Activated CD4-positive, alpha-beta T cell treated with anti-CD3 and anti-CD28 coated beads, Interleukin-2, amount 50 U/mL, for 1 hour (primary cell): Measurements from ENCODE around the gene PRKCQ.
"Not testable (repeated sequence)": the region's sequence is repeated elsewhere in the genome, so short reads cannot be mapped to it uniquely, and the experiment has no call there.

Experiments
- DNase-seq: peaks from one replicate; pipeline ENCODE4 v3.0.0-alpha.2; 2020

PRKCQ gene

GRCh38 chr10:6400821-6401465, 179.1 kb downstream of the PRKCQ start:
- DNase-seq: no peak

- no peak for DNase-seq
Observed at GRCh38 chr10:6400331-6400730, 179.7 kb downstream of the PRKCQ start.

GRCh38 chr10:6399879-6400278, 180.2 kb downstream of the PRKCQ start:
- no peak for DNase-seq

GRCh38 chr10:6399231-6399741, 180.8 kb downstream of the PRKCQ start:
- no peak for DNase-seq

- no peak for DNase-seq
Observed at GRCh38 chr10:6398399-6398798, 181.7 kb downstream of the PRKCQ start.

- no peak for DNase-seq
Observed at GRCh38 chr10:6396652-6397051, 183.4 kb downstream of the PRKCQ start.

- DNase-seq: no peak
Observed at GRCh38 chr10:6396226-6396625, 183.8 kb downstream of the PRKCQ start.

- no peak for DNase-seq
Observed at GRCh38 chr10:6395606-6396005, 184.5 kb downstream of the PRKCQ start.

- DNase-seq: no peak
Observed at GRCh38 chr10:6394084-6394483, 186.0 kb downstream of the PRKCQ start.

- DNase-seq: no peak
Observed at GRCh38 chr10:6393168-6393567, 186.9 kb downstream of the PRKCQ start.

GRCh38 chr10:6390213-6390845, 189.7 kb downstream of the PRKCQ start:
- no peak for DNase-seq

GRCh38 chr10:6388261-6388893, 191.7 kb downstream of the PRKCQ start:
- no peak for DNase-seq

- no peak for DNase-seq
Observed at GRCh38 chr10:6386960-6387359, 193.1 kb downstream of the PRKCQ start.

GRCh38 chr10:6386346-6386745, 193.7 kb downstream of the PRKCQ start:
- DNase-seq: no peak

GRCh38 chr10:6385665-6386064, 194.4 kb downstream of the PRKCQ start:
- DNase-seq: no peak

GRCh38 chr10:6384847-6385246, 195.2 kb downstream of the PRKCQ start:
- no peak for DNase-seq

- no peak for DNase-seq
Observed at GRCh38 chr10:6384031-6384430, 196.0 kb downstream of the PRKCQ start.

GRCh38 chr10:6383096-6383812, 196.8 kb downstream of the PRKCQ start:
- DNase-seq: no peak

- peak; percentile 30 for DNase-seq
Observed at GRCh38 chr10:6382081-6382480, 198.0 kb downstream of the PRKCQ start.

- DNase-seq: not testable (repeated sequence)
Observed at GRCh38 chr10:6380478-6380877, 199.6 kb downstream of the PRKCQ start.

GRCh38 chr10:6379015-6379776, 200.9 kb downstream of the PRKCQ start:
- no peak for DNase-seq
